Keratinocyte (primary cell): ENCODE results near the gene UBR2. TPM values are rescaled to one million over a fixed set of nuclear protein-coding genes. Genes with fewer than 3 reads are reported as not detected.

ENCODE experiments used
- DNase-seq: peaks from one replicate; pipeline ENCODE4 v3.0.0-alpha.2; 2011; ENCODE audit warnings: low read depth, missing footprints, low spot score
- FAIRE-seq: peaks from 2 replicates; lab custom pipeline; 2011; peaks lifted over from hg19 to GRCh38; lab: Jason Lieb, UNC
- H2AFZ ChIP-seq: 2 replicates; pipeline ENCODE4 v1.6.0; 2012; ENCODE audit warnings: low read length, control low read depth, inconsistent platforms; ENCODE audit not compliant: control insufficient read depth
- H3K27ac ChIP-seq: 2 replicates; pipeline ENCODE4 v1.5.1; 2011; ENCODE audit warnings: low read length; ENCODE audit not compliant: control insufficient read depth, insufficient read depth
- H3K27me3 ChIP-seq: 3 replicates; pipeline ENCODE4 v1.6.0; 2011; ENCODE audit warnings: low read length; ENCODE audit not compliant: control insufficient read depth, insufficient read depth; ENCODE audit errors: extremely low read depth
- H3K36me3 ChIP-seq, 2 experiments: 2 replicates in 1 of 2; 3 replicates in 1 of 2; pipeline ENCODE4 v1.5.1; 2011; ENCODE audit warnings: low read length in 2 of 2, mild to moderate bottlenecking in 1 of 2; ENCODE audit not compliant: control insufficient read depth in 2 of 2, insufficient read depth in 2 of 2; ENCODE audit errors: extremely low read depth in 1 of 2
- H3K4me1 ChIP-seq: 3 replicates; pipeline ENCODE4 v1.5.1; 2011; ENCODE audit warnings: low read length; ENCODE audit not compliant: control insufficient read depth, insufficient read depth; ENCODE audit errors: extremely low read depth
- H3K4me2 ChIP-seq: 3 replicates; pipeline ENCODE4 v1.6.0; 2011; ENCODE audit warnings: low read depth, low read length; ENCODE audit not compliant: control insufficient read depth, insufficient read depth; ENCODE audit errors: extremely low read depth
- H3K4me3 ChIP-seq, 3 experiments: fragments of 200-600 bp in 1 of 3; sonication (generic) in 1 of 3; 2 replicates in 2 of 3; 3 replicates in 1 of 3; pipeline ENCODE4 v1.5.1; 2011 to 2016; ENCODE audit warnings: low read length in 3 of 3, mild to moderate bottlenecking in 3 of 3, control low read depth in 2 of 3, inconsistent platforms in 1 of 3, low read depth in 1 of 3, mixed read lengths in 1 of 3, mixed run types in 1 of 3, moderate library complexity in 1 of 3; ENCODE audit not compliant: control insufficient read depth in 2 of 3, insufficient read depth in 2 of 3; ENCODE audit errors: extremely low read depth in 1 of 3
- H3K79me2 ChIP-seq: 2 replicates; pipeline ENCODE4 v1.6.0; 2012; ENCODE audit warnings: low read length; ENCODE audit not compliant: control insufficient read depth, insufficient read depth
- H3K9ac ChIP-seq: 3 replicates; pipeline ENCODE4 v1.6.0; 2011; ENCODE audit warnings: low read length; ENCODE audit not compliant: control insufficient read depth, insufficient read depth; ENCODE audit errors: extremely low read depth
- H3K9me1 ChIP-seq: 3 replicates; pipeline ENCODE4 v1.6.0; 2011; ENCODE audit warnings: low read length; ENCODE audit not compliant: control insufficient read depth, insufficient read depth; ENCODE audit errors: extremely low read depth
- H3K9me3 ChIP-seq: 2 replicates; pipeline ENCODE4 v1.5.1; 2012; ENCODE audit warnings: low read depth, low read length; ENCODE audit not compliant: control insufficient read depth
- H4K20me1 ChIP-seq: 3 replicates; pipeline ENCODE4 v1.6.0; 2011; ENCODE audit warnings: low read length; ENCODE audit not compliant: control insufficient read depth, insufficient read depth; ENCODE audit errors: extremely low read depth
- EZH2 ChIP-seq: IDR thresholded peaks from one replicate; pipeline ENCODE4 v1.6.1; 2012; ENCODE audit warnings: inconsistent platforms, mild to moderate bottlenecking, low read length, moderate library complexity
- dilution Hi-C: fragments of 300-500 bp; cut with MboI; formaldehyde crosslinking; loops from one replicate; pipeline ENCODE4 v1.7.0; 2020; ENCODE audit warnings: low sequenced_read_pairs; ENCODE audit not compliant: extremely low pct_ligation_motif_present
- polyA plus RNA-seq, 5 experiments: library from polyadenylated mRNA; depleted of rRNA in 3 of 5; stranded (reverse) in 3 of 5; stranded (forward) in 1 of 5; unstranded in 1 of 5; fragments of >200 nt; gene quantifications; 1 replicate in 1 of 5; 2 replicates in 3 of 5; 3 replicates in 1 of 5; pipeline versions ENCODE4 v1.2.1 to v1.2.3, GENCODE V29; 2011 to 2012; ENCODE audit warnings: missing spikeins in 2 of 5, low read depth in 1 of 5, low replicate concordance in 1 of 5
- TF ChIP-seq, protein P1 (sequence below), 3 experiments: IDR thresholded peaks in 1 of 3; conservative IDR thresholded peaks in 1 of 3; optimal IDR thresholded peaks in 1 of 3; 2 replicates in 2 of 3; 3 replicates in 1 of 3; pipeline versions ENCODE3 to v1.5.1; 2011; ENCODE audit warnings: low read length in 3 of 3, mild to moderate bottlenecking in 3 of 3, moderate library complexity in 2 of 3, control low read depth in 1 of 3, inconsistent platforms in 1 of 3; ENCODE audit not compliant: insufficient read depth in 2 of 3; ENCODE audit errors: extremely low read depth in 1 of 3

UBR2 gene
- polyA plus RNA-seq, 1 donor (not counting 4 experiments of a cell fraction or from before 2014, with no cell fraction given), result 21.6 TPM

DNA sequence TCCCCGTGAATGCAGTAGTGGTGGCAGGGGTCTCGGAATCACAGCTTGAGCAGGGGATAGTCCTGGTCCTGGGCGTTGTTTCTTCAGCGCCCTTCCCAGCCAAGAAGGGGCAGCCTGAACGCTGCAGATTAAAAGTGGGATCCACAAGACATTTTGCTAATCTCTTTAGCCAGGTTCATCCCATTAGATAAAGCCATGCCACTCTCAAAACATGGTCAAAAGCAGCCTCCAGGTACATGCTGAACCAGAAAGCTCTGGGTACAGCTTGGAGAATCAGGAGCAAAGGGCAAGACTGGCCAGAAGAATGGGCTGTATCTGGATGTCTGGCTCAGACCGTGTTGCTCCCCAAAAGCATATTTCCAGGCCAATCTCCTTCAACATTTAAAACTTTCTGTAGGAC is 158.7 kb downstream of the UBR2 start, which contains the start of gene PRPH2:
PRPH2 (minus strand) TSS at position 101 of the 400 bp plus-strand sequence. CDS start 263 bp downstream, outside the sequence.
- Histone ChIP-seq H3K79me2 (no peaks in the 10 kb centered on the region), H3K9ac (no peak within 1 kb of the TSS), H3K27ac (no peak within 1 kb of the TSS), H4K20me1 (no peaks in the 10 kb centered on the region), H3K4me2 (no peak within 1 kb of the TSS), H3K9me1 (no peaks in the 10 kb centered on the region), H3K9me3 (no peaks in the 10 kb centered on the region), H3K36me3 (no peaks in the 10 kb centered on the region), H3K4me3 (no peak within 1 kb of the TSS), H2AFZ (no peak within 1 kb of the TSS), H3K27me3 (no peaks in the 10 kb centered on the region), H3K4me1 (peaks cover 18% of the 10 kb centered on the region)
- no peak for FAIRE-seq
- DNase-seq, result no peak
- TF ChIP-seq, protein P1, sequence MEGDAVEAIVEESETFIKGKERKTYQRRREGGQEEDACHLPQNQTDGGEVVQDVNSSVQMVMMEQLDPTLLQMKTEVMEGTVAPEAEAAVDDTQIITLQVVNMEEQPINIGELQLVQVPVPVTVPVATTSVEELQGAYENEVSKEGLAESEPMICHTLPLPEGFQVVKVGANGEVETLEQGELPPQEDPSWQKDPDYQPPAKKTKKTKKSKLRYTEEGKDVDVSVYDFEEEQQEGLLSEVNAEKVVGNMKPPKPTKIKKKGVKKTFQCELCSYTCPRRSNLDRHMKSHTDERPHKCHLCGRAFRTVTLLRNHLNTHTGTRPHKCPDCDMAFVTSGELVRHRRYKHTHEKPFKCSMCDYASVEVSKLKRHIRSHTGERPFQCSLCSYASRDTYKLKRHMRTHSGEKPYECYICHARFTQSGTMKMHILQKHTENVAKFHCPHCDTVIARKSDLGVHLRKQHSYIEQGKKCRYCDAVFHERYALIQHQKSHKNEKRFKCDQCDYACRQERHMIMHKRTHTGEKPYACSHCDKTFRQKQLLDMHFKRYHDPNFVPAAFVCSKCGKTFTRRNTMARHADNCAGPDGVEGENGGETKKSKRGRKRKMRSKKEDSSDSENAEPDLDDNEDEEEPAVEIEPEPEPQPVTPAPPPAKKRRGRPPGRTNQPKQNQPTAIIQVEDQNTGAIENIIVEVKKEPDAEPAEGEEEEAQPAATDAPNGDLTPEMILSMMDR (optimal IDR thresholded peaks at IDR 0.05 in 1 of 3, IDR thresholded peaks at IDR 0.05 in 1 of 3, conservative IDR thresholded peaks at IDR 0.05 in 1 of 3; ENCODE audit: extremely low read depth in 1 of 3, insufficient read depth in 2 of 3, low read length in 3 of 3), result no peak
- no peak for TF ChIP-seq EZH2
- dilution Hi-C loops, result no loop called here

DNA sequence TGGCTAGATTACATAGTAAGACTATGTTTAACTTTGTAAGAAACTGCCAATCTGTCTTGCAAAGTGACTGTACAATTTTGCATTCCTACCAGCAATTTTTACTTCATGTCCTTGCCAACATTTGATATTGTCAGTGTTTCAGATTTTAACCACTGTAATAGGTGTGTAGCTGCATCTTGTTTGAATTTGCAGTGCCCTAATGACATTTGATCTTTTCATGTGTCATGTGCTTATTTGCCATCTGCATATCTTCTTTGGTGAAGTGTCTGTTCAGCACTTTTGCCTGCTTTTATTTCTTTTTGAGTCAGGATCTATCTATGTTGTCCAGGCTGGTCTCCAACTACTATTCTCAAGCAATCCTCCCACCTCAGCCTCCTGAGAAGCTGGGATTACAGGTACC is 161.0 kb downstream of the UBR2 start:
- Histone ChIP-seq H3K4me3 (no peak overlapping the region), H4K20me1 (no peaks in the 10 kb centered on the region), H3K9me3 (no peaks in the 10 kb centered on the region), H3K36me3 (no peaks in the 10 kb centered on the region), H3K27me3 (no peaks in the 10 kb centered on the region), H3K4me2 (no peak overlapping the region), H3K9me1 (no peaks in the 10 kb centered on the region), H2AFZ (no peak overlapping the region), H3K4me1 (peaks cover 18% of the 10 kb centered on the region), H3K79me2 (no peaks in the 10 kb centered on the region), H3K27ac (no peak overlapping the region), H3K9ac (no peak overlapping the region)
- no peak for TF ChIP-seq EZH2
- TF ChIP-seq, protein P1 (optimal IDR thresholded peaks at IDR 0.05 in 1 of 3, IDR thresholded peaks at IDR 0.05 in 1 of 3, conservative IDR thresholded peaks at IDR 0.05 in 1 of 3; ENCODE audit: extremely low read depth in 1 of 3, insufficient read depth in 2 of 3, low read length in 3 of 3), result no peak
- dilution Hi-C loops, result no loop called here
- FAIRE-seq (no peak), DNase-seq (no peak)
